Neural cell (in vitro differentiated cells): ENCODE measurements around the gene AKIRIN1. TPM values are rescaled to one million over a fixed set of nuclear protein-coding genes. Genes with fewer than 3 reads are reported as not detected.

Experiments used
- H2AFZ ChIP-seq: fragments of 200-600, 300-800 bp; sonication (generic), shearing (Covaris generic); 2 replicates; pipeline ENCODE4 v1.6.0; 2014; ENCODE audit warnings: low read depth, mild to moderate bottlenecking, antibody characterized with exemption, low read length, moderate library complexity
- H3F3A ChIP-seq: fragments of 200-600 bp; shearing (Covaris generic); 2 replicates; pipeline ENCODE4 v1.6.1; 2016; ENCODE audit warnings: mild to moderate bottlenecking, moderate library complexity, mixed read lengths, antibody characterized with exemption, low read length; ENCODE audit not compliant: insufficient read depth, poor library complexity, severe bottlenecking
- H3K27ac ChIP-seq: fragments of 200-600, 300-800 bp; sonication (generic), shearing (Covaris generic); 2 replicates; pipeline ENCODE4 v1.5.1; 2014; ENCODE audit warnings: mild to moderate bottlenecking, low read length, moderate library complexity
- H3K27me3 ChIP-seq: fragments of 300-800, 200-600 bp; sonication (generic), shearing (Covaris generic); 2 replicates; pipeline ENCODE4 v1.6.0; 2014; ENCODE audit warnings: mild to moderate bottlenecking, low read depth, low read length, moderate library complexity; ENCODE audit not compliant: insufficient read depth
- H3K36me3 ChIP-seq: fragments of 300-800, 200-600 bp; sonication (generic), shearing (Covaris generic); 2 replicates; pipeline ENCODE4 v1.5.1; 2014; ENCODE audit warnings: mild to moderate bottlenecking, antibody characterized with exemption, low read length, moderate library complexity; ENCODE audit not compliant: insufficient read depth
- H3K4me2 ChIP-seq: fragments of 300-800, 200-600 bp; sonication (generic), shearing (Covaris generic); 2 replicates; pipeline ENCODE4 v1.6.0; 2014; ENCODE audit warnings: mild to moderate bottlenecking, low read length
- H3K4me3 ChIP-seq: fragments of 300-800, 200-600 bp; sonication (generic), shearing (Covaris generic); 2 replicates; pipeline ENCODE4 v1.5.1; 2014; ENCODE audit warnings: mild to moderate bottlenecking, low read length, moderate library complexity
- H3K79me2 ChIP-seq: fragments of 200-600 bp; shearing (Covaris generic); replicated peaks from 2 replicates; pipeline ENCODE4 v1.6.0; 2014; ENCODE audit warnings: mild to moderate bottlenecking, low read length, moderate library complexity; ENCODE audit not compliant: insufficient read depth
- H3K9ac ChIP-seq: fragments of 300-800, 200-600 bp; sonication (generic), shearing (Covaris generic); 2 replicates; pipeline ENCODE4 v1.6.1; 2016; ENCODE audit warnings: mild to moderate bottlenecking, low read length, mixed read lengths
- H3K9me2 ChIP-seq: fragments of 200-600 bp; shearing (Covaris generic); 2 replicates; pipeline ENCODE4 v1.6.1; 2016; ENCODE audit warnings: mild to moderate bottlenecking, low read length, mixed read lengths; ENCODE audit not compliant: insufficient read depth
- H3K9me3 ChIP-seq: fragments of 200-600, 300-800 bp; sonication (generic), shearing (Covaris generic); 2 replicates; pipeline ENCODE4 v1.6.1; 2016; ENCODE audit warnings: mild to moderate bottlenecking, mixed run types, low read length, moderate library complexity, mixed read lengths
- H4K20me1 ChIP-seq: fragments of 200-600 bp; shearing (Covaris generic); 2 replicates; pipeline ENCODE4 v1.6.1; 2016; ENCODE audit warnings: mild to moderate bottlenecking, mixed run types; ENCODE audit not compliant: insufficient read depth
- CTCF ChIP-seq: fragments of 450-650 bp; IDR thresholded peaks from 2 replicates; pipeline ENCODE4 v1.5.1; 2014; ENCODE audit warnings: antibody characterized with exemption, mild to moderate bottlenecking, moderate library complexity; ENCODE audit not compliant: poor library complexity, severe bottlenecking
- EP300 ChIP-seq: fragments of 450-650 bp; conservative IDR thresholded peaks from 2 replicates; pipeline ENCODE4 v1.6.1; 2014; ENCODE audit warnings: antibody characterized with exemption, mild to moderate bottlenecking, moderate library complexity; ENCODE audit not compliant: poor library complexity, severe bottlenecking
- EZH2 ChIP-seq: fragments of 200-600, 300-800 bp; shearing (Covaris generic), sonication (generic); IDR thresholded peaks from 2 replicates; pipeline ENCODE4 v1.6.1; 2014; ENCODE audit warnings: antibody characterized with exemption, low read length, borderline replicate concordance, mild to moderate bottlenecking; ENCODE audit not compliant: insufficient read depth, poor library complexity, severe bottlenecking
- MXI1 ChIP-seq: fragments of 450-650 bp; conservative IDR thresholded peaks from 2 replicates; pipeline ENCODE4 v1.6.1; 2014; ENCODE audit warnings: antibody characterized with exemption, mild to moderate bottlenecking; ENCODE audit not compliant: poor library complexity, severe bottlenecking
- POLR2AphosphoS5 ChIP-seq: IDR thresholded peaks from 2 replicates; pipeline ENCODE4 v1.6.1; 2012
- RAD21 ChIP-seq: fragments of 450-650 bp; conservative IDR thresholded peaks from 2 replicates; pipeline ENCODE4 v1.6.1; 2014; ENCODE audit warnings: antibody characterized with exemption, mild to moderate bottlenecking, moderate library complexity
- REST ChIP-seq: IDR thresholded peaks from 2 replicates; pipeline ENCODE4 v1.6.1; 2012; ENCODE audit warnings: borderline replicate concordance
- SMC3 ChIP-seq: fragments of 450-650 bp; conservative IDR thresholded peaks from 2 replicates; pipeline ENCODE4 v1.6.1; 2014; ENCODE audit warnings: antibody characterized with exemption, mild to moderate bottlenecking, moderate library complexity; ENCODE audit not compliant: poor library complexity
- TAF1 ChIP-seq: IDR thresholded peaks from 2 replicates; pipeline ENCODE4 v1.6.1; 2012; ENCODE audit warnings: low read depth
- polyA plus RNA-seq: library from polyadenylated mRNA; depleted of rRNA; stranded (reverse); fragments of >200 nt; gene quantifications from 2 replicates; pipeline ENCODE4 v1.2.3, GENCODE V29; 2014

The AKIRIN1 gene
- polyA plus RNA-seq, 1 donor from 2014 or later = 181 TPM

- H3K27me3 ChIP-seq = no peaks in the 10 kb centered on the region
- H3K36me3 ChIP-seq = peaks cover 7% of the 10 kb centered on the region
- no peak overlapping the region for H3K27ac ChIP-seq
- H3K4me2 ChIP-seq = no peak overlapping the region
- H3K9ac ChIP-seq = no peak overlapping the region
- H3K9me3 ChIP-seq = no peaks in the 10 kb centered on the region
- H4K20me1 ChIP-seq = peaks cover 7% of the 10 kb centered on the region
- peaks cover 67% of the 10 kb centered on the region for H3K79me2 ChIP-seq
- TF ChIP-seq CTCF = no peak
- no peak for TF ChIP-seq EZH2
- H3K4me3 ChIP-seq = no peak overlapping the region
- H3K9me2 ChIP-seq = no peaks in the 10 kb centered on the region
- no peaks in the 10 kb centered on the region for H3F3A ChIP-seq
- no peak overlapping the region for H2AFZ ChIP-seq
These were observed 6.2 kb downstream of the AKIRIN1 start for GRCh38 chr1:38997034-38997900.

DNA sequence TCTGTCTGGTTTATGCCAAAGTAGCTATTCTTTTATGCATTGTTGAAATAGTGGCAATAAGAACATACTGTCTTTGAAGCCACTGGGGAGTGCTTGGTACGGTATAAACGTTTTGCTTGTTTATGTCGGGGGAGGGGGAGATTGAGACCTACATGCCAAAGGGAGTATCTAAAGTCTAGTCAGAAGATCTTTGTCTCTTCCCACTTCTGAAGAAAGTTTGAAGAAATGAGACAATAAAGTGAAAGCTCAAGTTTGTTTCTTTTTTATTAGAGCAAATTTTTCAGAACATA, 6.8 kb downstream of the AKIRIN1 start:
- Histone ChIP-seq H3K9ac (no peak overlapping the region), H4K20me1 (peaks cover 7% of the 10 kb centered on the region), H3K79me2 (peaks cover 62% of the 10 kb centered on the region), H3K9me2 (no peaks in the 10 kb centered on the region), H3K36me3 (peaks cover 9% of the 10 kb centered on the region), H3K9me3 (no peaks in the 10 kb centered on the region), H3K27me3 (no peaks in the 10 kb centered on the region), H3K4me3 (no peak overlapping the region), H3K27ac (no peak overlapping the region), H3K4me2 (no peak overlapping the region), H2AFZ (no peak overlapping the region), H3F3A (no peaks in the 10 kb centered on the region)
- TF ChIP-seq REST = no peak
- TF ChIP-seq EP300 = no peak
- TF ChIP-seq POLR2AphosphoS5 = no peak
- TF ChIP-seq TAF1 = no peak
- TF ChIP-seq SMC3 = no peak
- no peak for TF ChIP-seq CTCF
- no peak for TF ChIP-seq RAD21
- TF ChIP-seq MXI1 = no peak
- TF ChIP-seq EZH2 = no peak
